ENCODE data around the gene ZBTB7B.

The ZBTB7B gene

GRCh38 chr1:155002464-155003226 is at the start of gene ZBTB7B:
TSS of gene ZBTB7B (plus strand) at chr1:155002802. CDS start at chr1:155014661, 11,859 bp downstream.
- ChIA-PET POLR2A (ENCODE audit: low non-redundant PET) (no interaction called here), CTCF (interaction anchor here (0.6 to 3.2 kb wide), 3 partner anchors 14 to 48 kb away, joined by 3 to 26 read pairs (median 4); partner anchors contain the start of genes ADAM15 and FLAD1)
- TF ChIP-seq CTCF (conservative IDR thresholded peaks at IDR 0.05; ENCODE audit: low read depth): no peak
- peak within 1 kb of the TSS; percentile 100 for H3K27ac ChIP-seq
- DNase-seq (ENCODE audit: low spot score): peak; percentile 88

GRCh38 chr1:154953611-154954038 is 49.0 kb upstream of the ZBTB7B start:
- TF ChIP-seq CTCF (conservative IDR thresholded peaks at IDR 0.05; ENCODE audit: low read depth): no peak
- POLR2A ChIA-PET (ENCODE audit: low non-redundant PET): interaction anchor here (0.6 kb wide), 1 partner anchor 31 kb away, joined by 4 read pairs; no protein-coding TSS in a partner anchor
- DNase-seq (ENCODE audit: low spot score): no peak
- no peak overlapping the region for H3K27ac ChIP-seq
- CTCF ChIA-PET: interaction anchor here (0.5 to 0.6 kb wide), 2 partner anchors 22 to 108 kb away, joined by 4 to 5 read pairs; no protein-coding TSS in a partner anchor

- DNase-seq (ENCODE audit: low spot score): no peak
- ChIA-PET CTCF (interaction anchor here (0.6 kb wide), 1 partner anchor 1008 kb away, joined by 3 read pairs; the partner anchor contains the start of gene DENND4B), POLR2A (ENCODE audit: low non-redundant PET) (no interaction called here)
- no peak for TF ChIP-seq CTCF (conservative IDR thresholded peaks at IDR 0.05; ENCODE audit: low read depth)
- H3K27ac ChIP-seq: no peak overlapping the region
Measured at GRCh38 chr1:154954541-154954940, 48.1 kb upstream of the ZBTB7B start.

- no peak for TF ChIP-seq CTCF (conservative IDR thresholded peaks at IDR 0.05; ENCODE audit: low read depth)
- H3K27ac ChIP-seq: peak overlapping the region; percentile 80
- no peak for DNase-seq (ENCODE audit: low spot score)
- ChIA-PET CTCF (interaction anchor here (0.7 to 1.3 kb wide), 3 partner anchors 38 to 137 kb away, joined by 3 to 4 read pairs (median 4); partner anchors contain the start of gene LENEP), POLR2A (ENCODE audit: low non-redundant PET) (interaction anchor here (0.6 to 0.7 kb wide), 3 partner anchors 9 to 30 kb away, joined by 3 to 4 read pairs (median 3); partner anchors contain the start of gene SHC1)
Measured at GRCh38 chr1:154955039-154955717, 47.4 kb upstream of the ZBTB7B start.

GRCh38 chr1:154955718-154956543 is 46.7 kb upstream of the ZBTB7B start, which contains the start of gene PBXIP1:
TSS of gene PBXIP1 (minus strand) at chr1:154956099. CDS start at chr1:154953721, 2,378 bp downstream.
- DNase-seq (ENCODE audit: low spot score): peak; percentile 98
- POLR2A ChIA-PET (ENCODE audit: low non-redundant PET): interaction anchor here (0.6 to 0.7 kb wide), 3 partner anchors 10 to 29 kb away, joined by 3 to 4 read pairs (median 3); partner anchors contain the start of gene SHC1
- peak within 1 kb of the TSS; percentile 80 for H3K27ac ChIP-seq
- peak; percentile 52 for TF ChIP-seq CTCF (conservative IDR thresholded peaks at IDR 0.05; ENCODE audit: low read depth)
- CTCF ChIA-PET: interaction anchor here (0.7 to 1.3 kb wide), 5 partner anchors 34 to 136 kb away, joined by 3 to 5 read pairs (median 4); partner anchors contain the start of gene LENEP
